ENCODE data around the gene TUFT1.

DNA sequence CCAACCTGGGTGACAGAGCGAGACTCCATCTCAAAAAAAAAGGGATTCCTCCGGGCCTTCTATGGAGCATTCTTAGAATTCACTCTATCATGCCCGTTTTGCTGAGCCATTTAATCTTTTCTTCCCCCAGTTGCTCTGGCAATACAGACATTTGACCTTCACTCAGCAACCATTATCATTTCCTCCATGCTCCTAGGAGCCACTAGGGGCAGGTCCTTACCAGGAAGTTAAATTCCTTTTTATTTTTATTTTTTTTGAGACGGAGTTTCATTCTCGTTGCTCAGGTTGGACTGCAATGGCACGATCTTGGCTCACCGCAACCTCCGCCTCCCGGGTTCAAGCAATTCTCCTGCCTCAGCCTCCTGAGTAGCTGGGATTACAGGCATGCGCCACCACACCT, 38.6 kb upstream of the TUFT1 start:
- TF ChIP-seq POLR2A (IDR thresholded peaks at IDR 0.05): no peak
- TF ChIP-seq, protein P1, sequence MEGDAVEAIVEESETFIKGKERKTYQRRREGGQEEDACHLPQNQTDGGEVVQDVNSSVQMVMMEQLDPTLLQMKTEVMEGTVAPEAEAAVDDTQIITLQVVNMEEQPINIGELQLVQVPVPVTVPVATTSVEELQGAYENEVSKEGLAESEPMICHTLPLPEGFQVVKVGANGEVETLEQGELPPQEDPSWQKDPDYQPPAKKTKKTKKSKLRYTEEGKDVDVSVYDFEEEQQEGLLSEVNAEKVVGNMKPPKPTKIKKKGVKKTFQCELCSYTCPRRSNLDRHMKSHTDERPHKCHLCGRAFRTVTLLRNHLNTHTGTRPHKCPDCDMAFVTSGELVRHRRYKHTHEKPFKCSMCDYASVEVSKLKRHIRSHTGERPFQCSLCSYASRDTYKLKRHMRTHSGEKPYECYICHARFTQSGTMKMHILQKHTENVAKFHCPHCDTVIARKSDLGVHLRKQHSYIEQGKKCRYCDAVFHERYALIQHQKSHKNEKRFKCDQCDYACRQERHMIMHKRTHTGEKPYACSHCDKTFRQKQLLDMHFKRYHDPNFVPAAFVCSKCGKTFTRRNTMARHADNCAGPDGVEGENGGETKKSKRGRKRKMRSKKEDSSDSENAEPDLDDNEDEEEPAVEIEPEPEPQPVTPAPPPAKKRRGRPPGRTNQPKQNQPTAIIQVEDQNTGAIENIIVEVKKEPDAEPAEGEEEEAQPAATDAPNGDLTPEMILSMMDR (IDR thresholded peaks at IDR 0.05): no peak

Data from vagina (tissue), 2 donors.